Endothelial cell of umbilical vein (primary cell): Measurements from ENCODE around the gene OSBPL1A. TPM values are rescaled to one million over a fixed set of nuclear protein-coding genes. Genes with fewer than 3 reads are reported as not detected.

ENCODE experiments used
- BruUV-seq: library from RNA; stranded (reverse); fragments of 400-500 nt; replicated peaks from 2 replicates; lab custom pipeline; 2021; lab: Mats Ljungman, UMichigan
- CTCF ChIA-PET: fragments of 300-600, 350-600 bp; sonication (Branson Sonifier 250); formaldehyde crosslinking; loops from one replicate; lab custom pipeline; 2021; ENCODE audit warnings: antibody characterized with exemption, inconsistent platforms; lab: Charles Lee
- POLR2A ChIA-PET: fragments of 300-600, 350-600 bp; sonication (Branson Sonifier 250); formaldehyde crosslinking; loops from one replicate; lab custom pipeline; 2021; ENCODE audit warnings: antibody characterized with exemption, inconsistent platforms; lab: Charles Lee
- DNase-seq: peaks from one replicate; pipeline ENCODE4 v3.0.0-alpha.2; 2011; ENCODE audit warnings: low read depth, low spot score
- FAIRE-seq: peaks from 2 replicates; lab custom pipeline; 2011; peaks lifted over from hg19 to GRCh38; lab: Jason Lieb, UNC
- H2AFZ ChIP-seq: 2 replicates; pipeline ENCODE4 v1.6.0; 2012; ENCODE audit warnings: low read depth, low read length, control low read depth, inconsistent platforms
- H3K27ac ChIP-seq: 2 replicates; pipeline ENCODE4 v1.5.1; 2011; ENCODE audit warnings: low read depth, mild to moderate bottlenecking, control low read depth, low read length, moderate library complexity; ENCODE audit not compliant: insufficient read depth
- H3K27me3 ChIP-seq, 2 experiments: 2 replicates each; pipeline versions ENCODE4 v1.6.0 to v1.6.1; 2011; ENCODE audit warnings: low read length in 2 of 2, mixed read lengths in 1 of 2; ENCODE audit not compliant: control insufficient read depth in 2 of 2, insufficient read depth in 2 of 2
- H3K36me3 ChIP-seq, 2 experiments: 2 replicates in 1 of 2; 3 replicates in 1 of 2; pipeline ENCODE4 v1.5.1; 2011; ENCODE audit warnings: low read length in 2 of 2, mild to moderate bottlenecking in 1 of 2, moderate library complexity in 1 of 2; ENCODE audit not compliant: control insufficient read depth in 2 of 2, insufficient read depth in 2 of 2; ENCODE audit errors: extremely low read depth in 1 of 2
- H3K4me1 ChIP-seq: 3 replicates; pipeline ENCODE4 v1.5.1; 2011; ENCODE audit warnings: mild to moderate bottlenecking, low read length; ENCODE audit not compliant: control insufficient read depth, insufficient read depth; ENCODE audit errors: extremely low read depth
- H3K4me2 ChIP-seq: 2 replicates; pipeline ENCODE4 v1.6.1; 2011; ENCODE audit warnings: low read length, control low read depth, mixed read lengths; ENCODE audit not compliant: insufficient read depth
- H3K4me3 ChIP-seq, 3 experiments: fragments of 200-600 bp in 1 of 3; sonication (generic), shearing (Covaris generic) in 1 of 3; replicated peaks in 1 of 3; 2 replicates each; pipeline ENCODE4 v1.5.1; 2011 to 2016; ENCODE audit warnings: control low read depth in 3 of 3, low read length in 3 of 3, mild to moderate bottlenecking in 2 of 3, inconsistent platforms in 1 of 3, low read depth in 1 of 3, moderate library complexity in 1 of 3; ENCODE audit not compliant: insufficient read depth in 1 of 3
- H3K79me2 ChIP-seq: 2 replicates; pipeline ENCODE4 v1.6.0; 2012; ENCODE audit warnings: low read length, inconsistent platforms; ENCODE audit not compliant: control insufficient read depth, insufficient read depth
- H3K9ac ChIP-seq: replicated peaks from 2 replicates; pipeline ENCODE3; 2011; ENCODE audit warnings: low read length, control low read depth; ENCODE audit not compliant: insufficient read depth; ENCODE audit errors: extremely low read depth
- H3K9me1 ChIP-seq: replicated peaks from 3 replicates; pipeline ENCODE4 v1.6.0; 2011; ENCODE audit warnings: mild to moderate bottlenecking, low read length; ENCODE audit not compliant: control insufficient read depth, insufficient read depth; ENCODE audit errors: extremely low read depth
- H3K9me3 ChIP-seq: replicated peaks from 2 replicates; pipeline ENCODE4 v1.5.1; 2012; ENCODE audit warnings: low read length, inconsistent platforms; ENCODE audit not compliant: control insufficient read depth, insufficient read depth
- H4K20me1 ChIP-seq: replicated peaks from 2 replicates; pipeline ENCODE3; 2011; ENCODE audit warnings: mild to moderate bottlenecking, low read length; ENCODE audit not compliant: control insufficient read depth, insufficient read depth; ENCODE audit errors: extremely low read depth
- CTCF ChIP-seq, 2 donors: IDR thresholded peaks; 1 replicate in 1 of 2; 2 replicates in 1 of 2; pipeline ENCODE4 v1.5.1; 2011; ENCODE audit warnings: low read length in 2 of 2, mild to moderate bottlenecking in 2 of 2, moderate library complexity in 2 of 2, control low read depth in 1 of 2, inconsistent platforms in 1 of 2, low read depth in 1 of 2; ENCODE audit not compliant: insufficient read depth in 1 of 2; ENCODE audit errors: extremely low read depth in 1 of 2
- EZH2 ChIP-seq: IDR thresholded peaks from 2 replicates; pipeline ENCODE4 v1.6.1; 2012; ENCODE audit warnings: borderline replicate concordance, low read depth, mild to moderate bottlenecking, moderate library complexity, low read length, inconsistent platforms; ENCODE audit not compliant: severe bottlenecking
- FOS ChIP-seq: IDR thresholded peaks from 2 replicates; pipeline ENCODE4 v1.6.1; 2011; ENCODE audit warnings: mild to moderate bottlenecking, low read length, moderate library complexity, borderline replicate concordance; ENCODE audit not compliant: insufficient read depth
- GATA2 ChIP-seq: IDR thresholded peaks from 2 replicates; pipeline ENCODE4 v1.7.0; 2011; ENCODE audit warnings: low read depth, mild to moderate bottlenecking, moderate library complexity, mixed read lengths, low read length; ENCODE audit not compliant: insufficient read length, insufficient read depth
- JUN ChIP-seq: IDR thresholded peaks from 2 replicates; pipeline ENCODE4 v1.6.1; 2011; ENCODE audit warnings: borderline replicate concordance, low read depth; ENCODE audit not compliant: insufficient read length, insufficient read depth
- MAX ChIP-seq: IDR thresholded peaks from 2 replicates; pipeline ENCODE4 v1.6.1; 2011; ENCODE audit not compliant: insufficient read depth, insufficient read length
- POLR2A ChIP-seq: IDR thresholded peaks from 2 replicates; pipeline ENCODE4 v1.6.1; 2012; ENCODE audit warnings: low read depth, mild to moderate bottlenecking, control low read depth, low read length
- POLR2AphosphoS5 ChIP-seq: IDR thresholded peaks from 2 replicates; pipeline ENCODE4 v1.6.1; 2012; ENCODE audit warnings: low read depth, mild to moderate bottlenecking, control low read depth, low read length, moderate library complexity; ENCODE audit not compliant: insufficient read depth
- dilution Hi-C: fragments of 300-500 bp; cut with MboI; formaldehyde crosslinking; loops from one replicate; pipeline ENCODE4 v1.15.0; 2019; ENCODE audit warnings: low sequenced_read_pairs; ENCODE audit not compliant: extremely low pct_ligation_motif_present
- intact Hi-C: fragments of 100-400 bp; cut with micrococcal nuclease; formaldehyde crosslinking; loops from one replicate; pipeline ENCODE4 v1.10.0; 2022
- polyA plus RNA-seq, 4 experiments: library from polyadenylated mRNA; depleted of rRNA in 3 of 4; stranded (reverse) in 3 of 4; unstranded in 1 of 4; fragments of >200 nt; gene quantifications; 2 replicates each; pipeline versions ENCODE4 v1.2.1 to v1.2.3, GENCODE V29; 2011 to 2012; ENCODE audit warnings: missing spikeins in 1 of 4
- total RNA-seq: library from RNA; stranded (reverse); gene quantifications from 2 replicates; pipeline ENCODE4 v1.2.3, GENCODE V29; 2021

OSBPL1A gene
- total and polyA plus RNA-seq, 2 donors (not counting 3 experiments of a cell fraction or from before 2014, with no cell fraction given), result 6.4 to 16.5 TPM

- no TSS peak for BruUV-seq
- Histone ChIP-seq H3K27me3 (no peaks in the 10 kb centered on the region), H4K20me1 (no peaks in the 10 kb centered on the region), H2AFZ (no peak overlapping the region), H3K4me1 (no peaks in the 10 kb centered on the region), H3K9me1 (no peaks in the 10 kb centered on the region), H3K9ac (no peak overlapping the region), H3K4me2 (no peak overlapping the region), H3K4me3 (no peak overlapping the region), H3K36me3 (no peaks in the 10 kb centered on the region), H3K9me3 (no peaks in the 10 kb centered on the region), H3K27ac (no peak overlapping the region), H3K79me2 (no peaks in the 10 kb centered on the region)
- intact Hi-C loops (loop anchor here (1.0 to 5.0 kb wide), 3 partner anchors 95 to 312 kb away; no protein-coding TSS in a partner anchor), dilution Hi-C loops (no loop called here)
- DNase-seq (peak; percentile 43), FAIRE-seq (peak; percentile 47)
- CTCF ChIA-PET, result interaction anchor here (0.5 to 6.0 kb wide), 75 partner anchors 9 to 550 kb away, joined by 3 to 276 read pairs (median 5); partner anchors contain the start of genes CABYR, IMPACT and OSBPL1A
- TF ChIP-seq EZH2 (no peak), MAX (no peak), FOS (no peak), GATA2 (no peak), CTCF (IDR thresholded peaks at IDR 0.05; ENCODE audit: extremely low read depth in 1 of 2, insufficient read depth in 1 of 2, low read depth in 1 of 2, low read length in 2 of 2) (peak; percentile 72 to 86), POLR2AphosphoS5 (no peak), POLR2A (no peak), JUN (no peak)
- POLR2A ChIA-PET, result no interaction called here
These were observed 220.8 kb downstream of the OSBPL1A start for GRCh38 chr18:24176727-24177416.
